ENCODE results near the gene AKR7A3.

AKR7A3 gene

GRCh38 chr1:19288324-19289241 lies at the start of gene AKR7A3:
AKR7A3 (minus strand) TSS chr1:19288770; CDS start chr1:19288709, 61 bp downstream.
- peak in 1 of 2 experiments; percentile 47 for DNase-seq

- DNase-seq: no peak
These were observed 49.8 kb upstream of the AKR7A3 start for GRCh38 chr1:19338323-19338762.

GRCh38 chr1:19337289-19337688 lies 48.7 kb upstream of the AKR7A3 start:
- no peak for DNase-seq

- no peak for DNase-seq
These were observed 48.0 kb upstream of the AKR7A3 start for GRCh38 chr1:19336543-19336942.

- DNase-seq: no peak
These were observed 45.2 kb upstream of the AKR7A3 start for GRCh38 chr1:19333587-19334354.

GRCh38 chr1:19332832-19333231 lies 44.3 kb upstream of the AKR7A3 start:
- DNase-seq: no peak

- no peak for DNase-seq
These were observed 42.8 kb upstream of the AKR7A3 start for GRCh38 chr1:19331262-19331878.

GRCh38 chr1:19330449-19331135 lies 42.0 kb upstream of the AKR7A3 start:
- DNase-seq: no peak

GRCh38 chr1:19329611-19330010 lies 41.0 kb upstream of the AKR7A3 start:
- no peak for DNase-seq

GRCh38 chr1:19329188-19329587 lies 40.6 kb upstream of the AKR7A3 start:
- DNase-seq: no peak

GRCh38 chr1:19328486-19328885 lies 39.9 kb upstream of the AKR7A3 start:
- DNase-seq: no peak

- DNase-seq: no peak
These were observed 39.2 kb upstream of the AKR7A3 start for GRCh38 chr1:19327736-19328135.

- no peak for DNase-seq
These were observed 38.7 kb upstream of the AKR7A3 start for GRCh38 chr1:19327301-19327700.

- DNase-seq: no peak
These were observed 38.1 kb upstream of the AKR7A3 start for GRCh38 chr1:19326748-19327065.

- DNase-seq: no peak
These were observed 37.6 kb upstream of the AKR7A3 start for GRCh38 chr1:19325958-19326747.

GRCh38 chr1:19325368-19325957 lies 36.9 kb upstream of the AKR7A3 start:
- DNase-seq: no peak

- DNase-seq: no peak
These were observed 36.1 kb upstream of the AKR7A3 start for GRCh38 chr1:19324665-19324990.

GRCh38 chr1:19323987-19324664 lies 35.6 kb upstream of the AKR7A3 start:
- no peak for DNase-seq

GRCh38 chr1:19322481-19322880 lies 33.9 kb upstream of the AKR7A3 start:
- no peak for DNase-seq

- no peak for DNase-seq
These were observed 32.5 kb upstream of the AKR7A3 start for GRCh38 chr1:19321071-19321470.

GRCh38 chr1:19319196-19319595 lies 30.6 kb upstream of the AKR7A3 start:
- DNase-seq: no peak

All from NCI-H526 (cell line).